ENCODE measurements around the gene WSCD2.

DNA sequence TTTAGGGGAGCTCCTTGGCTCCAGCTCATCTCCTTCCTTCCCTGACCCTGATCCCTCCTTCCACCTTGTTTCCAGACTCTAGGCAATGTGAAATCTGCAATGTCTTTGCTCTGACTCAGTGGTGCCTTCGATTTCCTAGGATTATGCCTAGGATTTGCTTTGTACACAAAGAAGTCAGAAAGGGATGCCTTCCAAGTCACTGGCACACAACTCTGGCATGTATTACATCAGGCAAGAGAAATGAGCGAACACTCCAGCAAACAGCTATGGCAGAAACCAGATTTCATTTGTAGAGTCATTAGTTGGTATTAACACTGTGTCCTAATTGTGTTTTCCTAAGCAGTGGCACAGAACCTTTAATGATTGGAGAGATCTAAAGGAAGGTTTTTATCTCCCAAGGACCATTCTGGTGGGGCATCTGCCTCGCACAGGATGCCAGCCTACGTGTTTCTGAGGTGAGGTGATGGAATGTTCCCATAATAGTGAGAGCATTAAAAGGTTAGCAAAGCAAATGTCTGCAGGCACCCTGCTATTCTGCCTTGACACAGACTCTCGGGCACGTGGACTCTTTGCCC, 84.9 kb downstream of the WSCD2 start:
- TF ChIP-seq POLR2A (IDR thresholded peaks at IDR 0.05), result no peak
- TF ChIP-seq, protein P1, sequence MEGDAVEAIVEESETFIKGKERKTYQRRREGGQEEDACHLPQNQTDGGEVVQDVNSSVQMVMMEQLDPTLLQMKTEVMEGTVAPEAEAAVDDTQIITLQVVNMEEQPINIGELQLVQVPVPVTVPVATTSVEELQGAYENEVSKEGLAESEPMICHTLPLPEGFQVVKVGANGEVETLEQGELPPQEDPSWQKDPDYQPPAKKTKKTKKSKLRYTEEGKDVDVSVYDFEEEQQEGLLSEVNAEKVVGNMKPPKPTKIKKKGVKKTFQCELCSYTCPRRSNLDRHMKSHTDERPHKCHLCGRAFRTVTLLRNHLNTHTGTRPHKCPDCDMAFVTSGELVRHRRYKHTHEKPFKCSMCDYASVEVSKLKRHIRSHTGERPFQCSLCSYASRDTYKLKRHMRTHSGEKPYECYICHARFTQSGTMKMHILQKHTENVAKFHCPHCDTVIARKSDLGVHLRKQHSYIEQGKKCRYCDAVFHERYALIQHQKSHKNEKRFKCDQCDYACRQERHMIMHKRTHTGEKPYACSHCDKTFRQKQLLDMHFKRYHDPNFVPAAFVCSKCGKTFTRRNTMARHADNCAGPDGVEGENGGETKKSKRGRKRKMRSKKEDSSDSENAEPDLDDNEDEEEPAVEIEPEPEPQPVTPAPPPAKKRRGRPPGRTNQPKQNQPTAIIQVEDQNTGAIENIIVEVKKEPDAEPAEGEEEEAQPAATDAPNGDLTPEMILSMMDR (IDR thresholded peaks at IDR 0.05), result no peak
